Osteocyte (in vitro differentiated cells): ENCODE measurements around the gene IFITM10. TPM values are rescaled to one million over a fixed set of nuclear protein-coding genes. Genes with fewer than 3 reads are reported as not detected.
A peak's percentile ranks its signal among the peaks of the same experiment; 100 is the strongest.

Experiments
- DNase-seq: peaks from one replicate; pipeline ENCODE4 v3.0.0; 2021; ENCODE audit warnings: mixed read lengths; ENCODE audit not compliant: unreplicated experiment; ENCODE audit errors: extremely low spot score
- H3K27ac Mint-ChIP-seq: one replicate; pipeline ENCODE4 v1.8.0; 2021; ENCODE audit warnings: mild to moderate bottlenecking, mixed read lengths; ENCODE audit not compliant: unreplicated experiment
- H3K27me3 Mint-ChIP-seq: one replicate; pipeline ENCODE4 v1.8.0; 2021; ENCODE audit warnings: mixed read lengths; ENCODE audit not compliant: unreplicated experiment
- H3K36me3 Mint-ChIP-seq: one replicate; pipeline ENCODE4 v1.8.0; 2021; ENCODE audit warnings: mixed read lengths; ENCODE audit not compliant: unreplicated experiment
- H3K4me1 Mint-ChIP-seq: one replicate; pipeline ENCODE4 v1.8.0; 2021; ENCODE audit warnings: mixed read lengths; ENCODE audit not compliant: unreplicated experiment
- H3K4me3 Mint-ChIP-seq: one replicate; pipeline ENCODE4 v1.8.0; 2021; ENCODE audit warnings: mild to moderate bottlenecking, moderate library complexity, mixed read lengths; ENCODE audit not compliant: unreplicated experiment
- H3K9me3 Mint-ChIP-seq: one replicate; pipeline ENCODE4 v1.8.0; 2021; ENCODE audit warnings: mixed read lengths; ENCODE audit not compliant: unreplicated experiment
- total RNA-seq: library from RNA; stranded (reverse); gene quantifications from 2 replicates; pipeline ENCODE4 v1.2.1, GENCODE V29; 2021
- TF ChIP-seq, protein P1 (sequence below): fragments of 200-600 bp; sonication (generic); IDR thresholded peaks from 2 replicates; pipeline ENCODE4 v1.5.0; 2021; ENCODE audit warnings: antibody characterized with exemption, mild to moderate bottlenecking, moderate library complexity

The IFITM10 gene
- total RNA-seq, 1 donor from 2014 or later, result 24.0 TPM

DNA sequence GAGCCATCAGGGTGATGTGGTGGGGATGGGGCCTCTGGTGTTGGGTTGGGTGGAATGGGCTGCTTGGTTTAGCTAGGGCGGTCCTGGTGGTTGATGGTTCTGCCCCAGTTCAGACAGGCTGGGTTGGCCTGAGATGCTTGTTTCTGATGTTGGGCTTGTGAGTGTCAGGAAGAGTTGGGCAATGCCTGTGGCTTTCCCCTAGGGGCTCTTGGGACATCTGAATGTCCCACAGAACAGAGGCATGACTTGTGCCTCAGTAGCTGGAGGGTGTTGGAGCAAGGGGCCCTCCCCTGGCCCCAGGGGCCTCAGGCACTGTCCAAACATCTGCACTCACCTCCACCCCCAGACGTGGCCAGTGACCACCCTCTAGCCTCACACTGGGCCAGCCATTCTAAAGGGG is 27.3 kb upstream of the IFITM10 start:
- no peak overlapping the region for H3K4me3 Mint-ChIP-seq
- TF ChIP-seq, protein P1, sequence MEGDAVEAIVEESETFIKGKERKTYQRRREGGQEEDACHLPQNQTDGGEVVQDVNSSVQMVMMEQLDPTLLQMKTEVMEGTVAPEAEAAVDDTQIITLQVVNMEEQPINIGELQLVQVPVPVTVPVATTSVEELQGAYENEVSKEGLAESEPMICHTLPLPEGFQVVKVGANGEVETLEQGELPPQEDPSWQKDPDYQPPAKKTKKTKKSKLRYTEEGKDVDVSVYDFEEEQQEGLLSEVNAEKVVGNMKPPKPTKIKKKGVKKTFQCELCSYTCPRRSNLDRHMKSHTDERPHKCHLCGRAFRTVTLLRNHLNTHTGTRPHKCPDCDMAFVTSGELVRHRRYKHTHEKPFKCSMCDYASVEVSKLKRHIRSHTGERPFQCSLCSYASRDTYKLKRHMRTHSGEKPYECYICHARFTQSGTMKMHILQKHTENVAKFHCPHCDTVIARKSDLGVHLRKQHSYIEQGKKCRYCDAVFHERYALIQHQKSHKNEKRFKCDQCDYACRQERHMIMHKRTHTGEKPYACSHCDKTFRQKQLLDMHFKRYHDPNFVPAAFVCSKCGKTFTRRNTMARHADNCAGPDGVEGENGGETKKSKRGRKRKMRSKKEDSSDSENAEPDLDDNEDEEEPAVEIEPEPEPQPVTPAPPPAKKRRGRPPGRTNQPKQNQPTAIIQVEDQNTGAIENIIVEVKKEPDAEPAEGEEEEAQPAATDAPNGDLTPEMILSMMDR, result no peak
- H3K27me3 Mint-ChIP-seq, result no peaks in the 10 kb centered on the region
- no peak for DNase-seq
- H3K9me3 Mint-ChIP-seq, result no peaks in the 10 kb centered on the region
- no peaks in the 10 kb centered on the region for H3K36me3 Mint-ChIP-seq
- H3K4me1 Mint-ChIP-seq, result peaks cover 41% of the 10 kb centered on the region
- no peak overlapping the region for H3K27ac Mint-ChIP-seq

DNA sequence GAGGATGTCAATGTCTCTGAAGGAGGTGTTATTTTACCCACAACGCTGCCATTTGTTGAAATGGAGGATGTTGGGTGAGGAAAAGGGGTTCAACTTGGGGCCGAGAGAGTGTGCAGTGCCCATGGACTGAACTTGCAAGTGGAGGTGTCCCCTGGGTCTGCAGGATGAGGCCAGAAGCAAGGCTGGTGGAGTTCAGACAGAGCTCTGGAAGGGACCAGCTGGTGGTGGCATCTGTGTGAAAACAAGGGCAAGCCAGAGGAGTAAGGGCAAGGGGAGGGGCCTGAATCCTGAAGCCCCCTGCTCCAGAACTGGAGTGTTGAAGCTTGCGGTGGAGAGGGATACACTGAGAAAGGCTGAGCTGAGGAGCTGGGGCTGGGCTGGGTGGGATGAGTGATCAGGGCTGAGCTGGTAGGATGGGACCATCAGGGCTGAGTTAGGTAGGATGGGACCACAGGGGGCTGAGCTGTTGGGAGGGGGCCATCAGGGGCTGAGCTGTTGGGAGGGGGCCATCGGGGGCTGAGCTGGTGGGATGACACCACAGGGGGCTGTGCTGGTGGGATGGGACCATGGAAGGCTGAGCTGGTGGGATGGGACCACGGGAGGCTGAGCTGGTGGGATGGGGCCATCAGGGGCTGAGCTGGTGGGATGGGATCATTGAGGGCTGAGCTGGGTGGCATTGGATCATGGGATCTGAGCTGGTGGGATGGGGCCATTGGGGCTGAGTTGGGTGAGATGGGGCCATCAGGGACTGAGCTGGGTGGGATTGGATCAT is 26.7 kb upstream of the IFITM10 start:
- TF ChIP-seq, protein P1, result no peak
- no peaks in the 10 kb centered on the region for H3K9me3 Mint-ChIP-seq
- peaks cover 42% of the 10 kb centered on the region for H3K4me1 Mint-ChIP-seq
- H3K36me3 Mint-ChIP-seq, result no peaks in the 10 kb centered on the region
- DNase-seq, result no peak
- H3K27me3 Mint-ChIP-seq, result no peaks in the 10 kb centered on the region
- H3K27ac Mint-ChIP-seq, result no peak overlapping the region
- no peak overlapping the region for H3K4me3 Mint-ChIP-seq

DNA sequence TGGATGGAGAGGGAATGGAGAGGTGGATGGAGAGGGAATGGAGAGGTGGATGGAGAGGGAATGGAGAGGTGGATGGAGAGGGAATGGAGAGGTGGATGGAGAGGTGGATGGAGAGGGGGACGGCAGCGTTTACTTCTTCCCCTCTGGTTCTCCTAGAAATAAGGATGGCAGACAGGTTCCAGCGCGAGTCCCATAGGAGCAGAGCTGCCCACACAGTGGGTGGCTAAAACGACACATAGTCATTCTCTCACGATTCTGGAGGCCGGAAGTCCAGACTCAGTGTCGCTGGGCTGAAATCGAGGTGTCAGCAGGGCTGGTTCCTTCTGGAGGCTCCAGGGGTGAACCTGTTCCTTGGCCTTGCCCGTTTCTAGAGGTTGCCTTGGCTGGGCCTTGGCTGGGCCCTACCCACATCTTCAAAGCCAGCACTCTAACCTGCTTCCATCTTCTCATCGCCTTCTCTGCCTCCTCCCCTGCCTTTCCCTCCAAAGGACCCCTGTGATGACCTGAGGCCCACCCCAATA is 26.0 kb upstream of the IFITM10 start:
- no peak overlapping the region for H3K27ac Mint-ChIP-seq
- H3K9me3 Mint-ChIP-seq, result no peaks in the 10 kb centered on the region
- no peak overlapping the region for H3K4me3 Mint-ChIP-seq

DNA sequence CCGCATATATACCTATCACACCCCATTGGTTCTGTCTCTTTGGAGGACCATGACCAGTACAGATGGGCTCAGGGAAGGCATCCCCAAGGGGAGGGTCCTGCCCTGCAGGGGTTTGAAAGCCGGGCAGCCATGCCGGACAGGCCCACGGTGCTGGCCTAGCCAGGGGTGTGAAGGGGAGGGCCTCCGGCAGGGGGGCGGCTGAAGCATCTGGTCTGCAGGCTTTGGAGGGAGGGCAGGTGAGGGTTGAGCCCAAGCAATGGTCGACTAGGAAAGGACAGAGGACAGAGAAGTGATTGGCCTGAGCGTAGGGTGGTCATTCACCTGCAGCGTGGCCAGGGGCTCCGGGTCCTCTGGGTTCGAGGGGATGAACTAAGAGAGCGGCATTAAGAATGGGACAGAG is 24.5 kb upstream of the IFITM10 start:
- Mint-ChIP-seq H3K4me3 (no peak overlapping the region), H3K9me3 (no peaks in the 10 kb centered on the region), H3K4me1 (peaks cover 42% of the 10 kb centered on the region), H3K27me3 (no peaks in the 10 kb centered on the region), H3K27ac (no peak overlapping the region), H3K36me3 (no peaks in the 10 kb centered on the region)
- no peak for DNase-seq
- TF ChIP-seq, protein P1, result no peak

More for the DNA sequence above, 26.0 kb upstream of the IFITM10 start:
- peaks cover 42% of the 10 kb centered on the region for H3K4me1 Mint-ChIP-seq
- H3K27me3 Mint-ChIP-seq, result no peaks in the 10 kb centered on the region
- no peaks in the 10 kb centered on the region for H3K36me3 Mint-ChIP-seq
- TF ChIP-seq, protein P1, result no peak
- DNase-seq, result no peak

DNA sequence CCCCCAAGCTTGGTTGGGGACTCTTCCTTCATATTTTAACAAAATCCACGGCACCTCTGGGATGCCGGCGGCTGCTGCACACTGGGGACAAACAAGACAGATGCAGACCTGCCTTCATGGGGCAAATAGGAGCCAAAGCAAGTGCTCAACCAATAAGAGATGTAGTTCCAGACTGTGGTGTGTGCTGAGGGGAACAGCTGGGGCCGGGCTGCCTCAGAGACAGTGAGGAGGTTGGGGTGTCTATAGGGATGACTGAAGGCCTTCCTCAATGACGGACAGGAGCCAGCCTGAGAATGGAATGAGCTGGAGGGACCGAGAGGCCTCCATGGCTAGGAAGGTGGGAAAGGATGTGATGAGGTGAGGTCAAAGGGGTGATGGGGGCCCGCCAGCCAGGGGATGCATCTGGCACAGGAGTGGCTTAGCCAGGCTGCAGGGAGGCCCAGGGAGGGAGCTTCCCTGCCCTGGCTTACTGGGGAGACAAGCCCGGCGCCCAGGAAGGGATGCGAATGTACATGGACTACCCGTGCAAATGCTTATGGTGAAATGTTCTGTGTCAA is 23.7 kb upstream of the IFITM10 start:
- no peak for DNase-seq
- peak overlapping the region; percentile 41 for H3K27ac Mint-ChIP-seq
- H3K4me3 Mint-ChIP-seq, result no peak overlapping the region
- H3K36me3 Mint-ChIP-seq, result no peaks in the 10 kb centered on the region
- TF ChIP-seq, protein P1, result no peak
- no peaks in the 10 kb centered on the region for H3K9me3 Mint-ChIP-seq
- peaks cover 47% of the 10 kb centered on the region for H3K4me1 Mint-ChIP-seq
- no peaks in the 10 kb centered on the region for H3K27me3 Mint-ChIP-seq
